22Rv1 (cell line): ENCODE results near the gene CTDSPL.

Source experiments
- ZFX ChIP-seq: fragments of 450-650 bp; IDR thresholded peaks from 2 replicates; pipeline ENCODE4 v1.6.1; 2017; ENCODE audit warnings: antibody characterized with exemption, borderline replicate concordance
- TF ChIP-seq, protein P1 (sequence below): fragments of 450-650 bp; IDR thresholded peaks from 2 replicates; pipeline ENCODE4 v1.5.1; 2017; ENCODE audit warnings: mild to moderate bottlenecking

DNA sequence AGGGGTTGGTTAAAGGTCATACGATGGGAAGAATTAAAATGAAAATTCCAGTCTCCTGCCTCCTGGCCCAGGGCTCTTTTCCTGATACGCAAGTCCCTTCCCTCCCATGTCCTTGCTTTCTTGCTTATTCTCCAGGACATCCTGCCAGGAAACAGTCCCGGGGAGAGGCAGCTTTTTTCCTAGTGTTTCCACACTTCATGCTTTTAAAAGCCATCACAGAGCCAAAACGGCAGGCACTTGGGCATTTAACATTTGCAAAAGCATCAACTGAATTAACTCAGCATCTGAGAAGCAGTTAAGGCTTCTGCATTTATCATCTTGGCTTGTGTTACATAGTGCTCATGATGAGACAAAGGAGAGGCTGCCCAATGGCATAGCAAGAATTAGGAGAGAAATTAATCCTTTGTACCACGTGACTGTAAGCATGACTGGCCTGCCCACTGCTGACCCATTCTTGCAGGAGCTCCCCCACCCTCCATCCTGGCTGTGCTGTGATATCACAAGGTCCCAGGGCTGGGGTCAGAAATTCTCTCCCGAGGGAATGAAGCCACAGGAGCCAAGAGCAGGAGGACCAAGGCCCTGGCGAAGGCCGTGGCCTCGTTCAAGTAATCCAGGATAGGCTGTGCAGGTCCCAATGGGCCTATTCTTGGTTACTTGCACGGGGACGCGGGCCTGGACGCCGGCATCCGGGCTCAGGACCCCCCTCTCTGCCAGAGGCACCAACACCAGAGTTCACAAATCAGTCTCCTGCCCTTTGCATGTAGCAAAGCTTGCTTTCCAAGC is 107.3 kb downstream of the CTDSPL start:
- TF ChIP-seq, protein P1, sequence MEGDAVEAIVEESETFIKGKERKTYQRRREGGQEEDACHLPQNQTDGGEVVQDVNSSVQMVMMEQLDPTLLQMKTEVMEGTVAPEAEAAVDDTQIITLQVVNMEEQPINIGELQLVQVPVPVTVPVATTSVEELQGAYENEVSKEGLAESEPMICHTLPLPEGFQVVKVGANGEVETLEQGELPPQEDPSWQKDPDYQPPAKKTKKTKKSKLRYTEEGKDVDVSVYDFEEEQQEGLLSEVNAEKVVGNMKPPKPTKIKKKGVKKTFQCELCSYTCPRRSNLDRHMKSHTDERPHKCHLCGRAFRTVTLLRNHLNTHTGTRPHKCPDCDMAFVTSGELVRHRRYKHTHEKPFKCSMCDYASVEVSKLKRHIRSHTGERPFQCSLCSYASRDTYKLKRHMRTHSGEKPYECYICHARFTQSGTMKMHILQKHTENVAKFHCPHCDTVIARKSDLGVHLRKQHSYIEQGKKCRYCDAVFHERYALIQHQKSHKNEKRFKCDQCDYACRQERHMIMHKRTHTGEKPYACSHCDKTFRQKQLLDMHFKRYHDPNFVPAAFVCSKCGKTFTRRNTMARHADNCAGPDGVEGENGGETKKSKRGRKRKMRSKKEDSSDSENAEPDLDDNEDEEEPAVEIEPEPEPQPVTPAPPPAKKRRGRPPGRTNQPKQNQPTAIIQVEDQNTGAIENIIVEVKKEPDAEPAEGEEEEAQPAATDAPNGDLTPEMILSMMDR = no peak
- no peak for TF ChIP-seq ZFX
